HCT116 (cell line): ENCODE measurements around the gene KHDC4. TPM values are rescaled to one million over a fixed set of nuclear protein-coding genes. Genes with fewer than 3 reads are reported as not detected.

ENCODE experiments used
- ATAC-seq: fragments of 200-7000 bp; cut with Tn5 transposase; 2 replicates; pipeline ENCODE4 v1.9.1; 2020; ENCODE audit warnings: mild to moderate bottlenecking, moderate library complexity
- BruUV-seq: library from RNA; stranded (reverse); fragments of 400-500 nt; replicated peaks from 2 replicates; lab custom pipeline; 2021; lab: Mats Ljungman, UMichigan
- CTCF ChIA-PET: fragments of 300-600 bp; sonication (Branson Sonifier 250); formaldehyde crosslinking; loops from one replicate; lab custom pipeline; 2021; ENCODE audit warnings: antibody characterized with exemption; lab: Charles Lee
- POLR2A ChIA-PET: fragments of 300-600, 350-600 bp; sonication (Branson Sonifier 250); formaldehyde crosslinking; loops from one replicate; lab custom pipeline; 2021; ENCODE audit warnings: antibody characterized with exemption; lab: Charles Lee
- RAD21 ChIA-PET, 2 experiments: fragments of 300-600 bp; sonication (Branson Sonifier 250); formaldehyde crosslinking; loops; one replicate each; lab custom pipeline; 2023; ENCODE audit warnings: low total read pairs in 2 of 2; ENCODE audit not compliant: uncharacterized antibody in 2 of 2, unreplicated experiment in 2 of 2, low non-redundant PET in 1 of 2; lab: Charles Lee
- DNase-seq: peaks from one replicate; pipeline ENCODE4 v3.0.0-alpha.2; 2010; ENCODE audit warnings: low read depth, low spot score
- H2AFZ ChIP-seq: fragments of 200-600 bp; shearing (Covaris generic), sonication (generic); 2 replicates; pipeline ENCODE4 v1.6.1; 2017; ENCODE audit warnings: low read depth, mixed run types, mixed read lengths, antibody characterized with exemption, low read length; ENCODE audit not compliant: poor library complexity, severe bottlenecking
- H3K27ac ChIP-seq: 2 replicates; pipeline ENCODE4 v1.5.1; 2012; ENCODE audit warnings: low read depth, low read length
- H3K27me3 ChIP-seq: fragments of 200-600 bp; sonication (generic); 2 replicates; pipeline ENCODE4 v1.6.1; 2016; ENCODE audit warnings: mixed run types, low read length, mixed read lengths; ENCODE audit not compliant: insufficient read depth
- H3K36me3 ChIP-seq, 2 experiments: fragments of 200-500 bp in 1 of 2; fragments of 200-600 bp in 1 of 2; sonication (Bioruptor generic) in 1 of 2; sonication (generic) in 1 of 2; 2 replicates each; pipeline versions ENCODE4 v1.5.1 to v1.6.1; 2014 to 2016; ENCODE audit warnings: low read length in 2 of 2, inconsistent platforms in 1 of 2, mixed read lengths in 1 of 2, mixed run types in 1 of 2; ENCODE audit not compliant: insufficient read depth in 2 of 2, control insufficient read depth in 1 of 2
- H3K4me1 ChIP-seq, 2 experiments: fragments of 200-600 bp in 1 of 2; sonication (generic) in 1 of 2; 2 replicates each; pipeline versions ENCODE4 v1.5.1 to v1.6.1; 2012 to 2017; ENCODE audit warnings: low read length in 2 of 2, inconsistent platforms in 1 of 2, mild to moderate bottlenecking in 1 of 2, mixed read lengths in 1 of 2, mixed run types in 1 of 2, moderate library complexity in 1 of 2; ENCODE audit not compliant: insufficient read depth in 2 of 2, control insufficient read depth in 1 of 2
- H3K4me2 ChIP-seq: fragments of 200-600 bp; sonication (generic); 2 replicates; pipeline ENCODE4 v1.6.1; 2017; ENCODE audit warnings: mixed run types, low read length, mixed read lengths
- H3K4me3 ChIP-seq, 2 experiments: fragments of 200-600 bp in 1 of 2; sonication (generic) in 1 of 2; replicated peaks in 1 of 2; 2 replicates each; pipeline ENCODE4 v1.5.1; 2011 to 2016; ENCODE audit warnings: low read length in 2 of 2, control low read depth in 1 of 2, low read depth in 1 of 2, mild to moderate bottlenecking in 1 of 2, mixed read lengths in 1 of 2, mixed run types in 1 of 2
- H3K79me2 ChIP-seq: fragments of 200-600 bp; sonication (generic); 2 replicates; pipeline ENCODE4 v1.6.1; 2017; ENCODE audit warnings: mild to moderate bottlenecking, mixed run types, low read length, moderate library complexity, mixed read lengths; ENCODE audit not compliant: insufficient read depth
- H3K9ac ChIP-seq: fragments of 200-600 bp; sonication (generic); 2 replicates; pipeline ENCODE4 v1.6.1; 2016; ENCODE audit warnings: low read length, mixed read lengths
- H3K9me2 ChIP-seq: fragments of 200-600 bp; sonication (generic), shearing (Covaris generic); 2 replicates; pipeline ENCODE4 v1.6.1; 2017; ENCODE audit warnings: mixed run types, mild to moderate bottlenecking, moderate library complexity; ENCODE audit not compliant: insufficient read depth
- H3K9me3 ChIP-seq, 2 experiments: fragments of 200-500 bp in 1 of 2; fragments of 200-600 bp in 1 of 2; sonication (Bioruptor generic) in 1 of 2; sonication (generic) in 1 of 2; 2 replicates each; pipeline ENCODE4 v1.6.1; 2014 to 2017; ENCODE audit warnings: low read length in 2 of 2, mixed read lengths in 2 of 2, inconsistent platforms in 1 of 2, low read depth in 1 of 2, mild to moderate bottlenecking in 1 of 2, mixed run types in 1 of 2, moderate library complexity in 1 of 2; ENCODE audit not compliant: control insufficient read depth in 1 of 2, insufficient read depth in 1 of 2
- H4K20me1 ChIP-seq: fragments of 200-600 bp; sonication (generic), shearing (Covaris generic); 2 replicates; pipeline ENCODE4 v1.6.1; 2017; ENCODE audit warnings: mixed run types, mild to moderate bottlenecking, moderate library complexity; ENCODE audit not compliant: insufficient read depth
- CTCF ChIP-seq, 3 experiments: fragments of 200-600 bp in 1 of 3; sonication (generic) in 1 of 3; IDR thresholded peaks in 2 of 3; conservative IDR thresholded peaks in 1 of 3; 2 replicates each; pipeline ENCODE4 v1.5.1; 2012 to 2017; ENCODE audit warnings: low read depth in 2 of 3, low read length in 2 of 3, antibody characterized with exemption in 1 of 3, borderline replicate concordance in 1 of 3, control low read depth in 1 of 3, mild to moderate bottlenecking in 1 of 3, mixed read lengths in 1 of 3, mixed run types in 1 of 3, moderate library complexity in 1 of 3; ENCODE audit not compliant: insufficient read depth in 1 of 3
- EZH2 ChIP-seq: fragments of 200-600 bp; sonication (generic); IDR thresholded peaks from 2 replicates; pipeline ENCODE4 v1.6.1; 2017; ENCODE audit warnings: antibody characterized with exemption, mixed run types
- EZH2phosphoT487 ChIP-seq: fragments of 200-600 bp; IDR thresholded peaks from 2 replicates; pipeline ENCODE4 v1.6.1; 2018; ENCODE audit warnings: antibody characterized with exemption, borderline replicate concordance
- JUND ChIP-seq: IDR thresholded peaks from 2 replicates; pipeline ENCODE4 v1.6.1; 2012
- MAX ChIP-seq: IDR thresholded peaks from 2 replicates; pipeline ENCODE4 v1.6.1; 2012
- POLR2AphosphoS5 ChIP-seq: IDR thresholded peaks from 2 replicates; pipeline ENCODE4 v1.6.1; 2011; ENCODE audit warnings: mild to moderate bottlenecking, low read depth, low read length, moderate library complexity
- RAD21 ChIP-seq: IDR thresholded peaks from 2 replicates; pipeline ENCODE4 v1.6.1; 2012; ENCODE audit warnings: low read depth, mild to moderate bottlenecking
- SP1 ChIP-seq: IDR thresholded peaks from 2 replicates; pipeline ENCODE4 v1.6.1; 2012; ENCODE audit warnings: low read depth
- SRF ChIP-seq: IDR thresholded peaks from 2 replicates; pipeline ENCODE4 v1.6.1; 2012; ENCODE audit warnings: low read depth
- TCF7L2 ChIP-seq: IDR thresholded peaks from 2 replicates; pipeline ENCODE4 v1.7.0; 2011; ENCODE audit warnings: borderline replicate concordance, inconsistent platforms; ENCODE audit not compliant: insufficient read depth, insufficient read length; ENCODE audit errors: extremely low read depth
- YY1 ChIP-seq: IDR thresholded peaks from 2 replicates; pipeline ENCODE4 v1.6.1; 2011; ENCODE audit warnings: low read length, low read depth, moderate library complexity, mild to moderate bottlenecking; ENCODE audit not compliant: insufficient replicate concordance; ENCODE audit errors: extremely low read depth
- intact Hi-C: fragments of 100-400 bp; cut with micrococcal nuclease; formaldehyde crosslinking; loops from 2 replicates; pipeline ENCODE4 v1.10.0; 2022
- total RNA-seq: library from RNA; stranded (reverse); gene quantifications from one replicate; pipeline ENCODE4 v1.2.1, GENCODE V29; 2021; ENCODE audit not compliant: unreplicated experiment

Gene KHDC4
- total RNA-seq, 1 experiment from 2014 or later: 60.7 TPM

- no peaks in the 10 kb centered on the region for H3K27me3 ChIP-seq
- no peaks in the 10 kb centered on the region for H4K20me1 ChIP-seq
- intact Hi-C loops: no loop called here
- BruUV-seq: no TSS peak
- RAD21 ChIA-PET: interaction anchor here in 1 of 2 experiments (1.0 kb wide), 1 partner anchor 12 kb away, joined by 3 read pairs; no protein-coding TSS in a partner anchor
- no peak for ATAC-seq
- TF ChIP-seq EZH2phosphoT487 (no peak), JUND (no peak), YY1 (no peak), MAX (no peak), CTCF (IDR thresholded peaks at IDR 0.05 in 2 of 3, conservative IDR thresholded peaks at IDR 0.05 in 1 of 3; ENCODE audit: borderline replicate concordance in 1 of 3, insufficient read depth in 1 of 3, low read depth in 2 of 3, low read length in 2 of 3) (no peak), SP1 (no peak), RAD21 (no peak), TCF7L2 (no peak), EZH2 (no peak), SRF (no peak), POLR2AphosphoS5 (no peak)
- TF ChIP-seq, all 23 proteins: peak for 0
- no peak overlapping the region for H2AFZ ChIP-seq
- H3K36me3 ChIP-seq: no peaks in the 10 kb centered on the region
- peak overlapping the region; percentile 97; the same call in 1 of the 2 replicates for H3K9ac ChIP-seq
- peaks cover 44 to 69% of the 10 kb centered on the region in 2 experiments for H3K4me1 ChIP-seq
- no peaks in the 10 kb centered on the region for H3K9me2 ChIP-seq
- H3K4me2 ChIP-seq: peak overlapping the region; percentile 96
- ChIA-PET POLR2A (interaction anchor here (1.4 to 3.6 kb wide), 3 partner anchors 8 to 31 kb away, joined by 4 to 28 read pairs (median 9); no protein-coding TSS in a partner anchor), CTCF (interaction anchor here (1.3 kb wide), 1 partner anchor 12 kb away, joined by 4 read pairs; no protein-coding TSS in a partner anchor)
- no peak for DNase-seq
- peaks cover 84% of the 10 kb centered on the region for H3K79me2 ChIP-seq
- H3K9me3 ChIP-seq: no peaks in the 10 kb centered on the region
- peak overlapping the region; percentile 87 to 91; a peak in 3 of 4 replicates for H3K4me3 ChIP-seq
- peak overlapping the region; percentile 85; the same call in 1 of the 2 replicates for H3K27ac ChIP-seq
Measured at GRCh38 chr1:155975375-155976061, 41.3 kb upstream of the KHDC4 start.
